Embryonic facial prominence (tissue), 1 donor: ENCODE measurements around the gene ZNF566.

Experiments used
- DNase-seq: peaks from one replicate; pipeline ENCODE4 v3.0.0-alpha.2; 2016; ENCODE audit errors: extremely low spot score

Gene ZNF566

GRCh38 chr19:36441339-36441738, 48.0 kb downstream of the ZNF566 start:
- DNase-seq: no peak

DNA sequence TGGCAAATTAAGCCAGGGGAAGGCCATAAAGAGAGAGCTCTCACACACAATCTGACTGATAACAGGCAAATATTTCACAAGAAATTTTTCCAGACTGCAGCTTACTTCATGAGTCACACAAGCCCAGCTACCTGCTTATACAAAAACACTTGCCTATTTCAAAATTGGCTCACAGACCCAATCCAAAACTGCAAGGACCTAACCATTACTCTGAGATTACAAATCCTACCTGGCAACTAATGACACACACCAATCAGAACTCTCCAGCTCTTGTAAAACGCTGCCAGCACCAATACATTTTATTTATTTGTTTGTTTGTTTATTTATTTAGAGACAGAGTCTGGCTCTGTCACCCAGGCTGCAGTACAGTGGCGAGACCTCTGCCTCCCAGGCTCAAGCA, 52.8 kb downstream of the ZNF566 start:
- DNase-seq: no peak

- DNase-seq: no peak
These were observed 65.4 kb downstream of the ZNF566 start for GRCh38 chr19:36423925-36424324.

GRCh38 chr19:36421749-36422481, 67.4 kb downstream of the ZNF566 start:
- no peak for DNase-seq

DNA sequence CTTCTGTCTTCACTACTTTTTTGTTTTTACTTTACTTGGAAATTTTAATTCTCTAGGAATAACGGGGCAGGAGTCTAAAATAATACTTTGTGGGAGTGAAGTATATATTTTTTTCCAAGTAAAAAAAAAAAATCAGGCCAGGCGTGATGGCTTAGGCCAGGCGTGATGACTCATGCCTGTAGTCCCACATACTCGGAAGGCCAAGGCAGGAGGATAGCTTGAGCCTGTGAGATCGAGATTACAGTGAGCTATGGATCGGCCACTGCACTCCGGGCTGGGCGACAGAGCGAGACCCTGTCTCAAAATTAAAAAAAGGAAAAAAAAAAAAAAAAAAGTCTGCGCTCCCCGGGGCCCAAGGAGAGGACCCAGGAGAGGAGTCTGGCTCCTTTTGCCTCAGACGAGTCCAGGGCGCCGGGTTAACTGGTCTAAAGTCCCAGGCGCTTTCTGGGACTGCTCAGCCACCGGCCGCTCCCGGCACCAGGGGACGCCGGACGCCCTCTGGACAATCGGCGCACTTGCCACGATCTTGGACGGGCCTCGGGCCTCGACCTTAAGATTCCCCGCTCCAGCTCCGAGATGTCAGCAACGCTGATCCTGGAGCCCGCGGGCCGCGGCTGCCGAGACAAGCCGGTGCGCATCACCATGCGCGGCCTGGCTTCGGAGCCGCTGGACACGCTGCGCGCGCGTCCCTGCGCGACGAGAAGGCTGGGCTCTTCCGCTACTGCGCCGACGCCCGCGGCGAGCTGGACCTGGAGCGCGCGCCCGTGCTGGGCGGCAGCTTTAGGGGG, 68.2 kb downstream of the ZNF566 start:
- no peak for DNase-seq

- DNase-seq: peak; percentile 62
These were observed 70.9 kb downstream of the ZNF566 start, which contains the start of gene ZFP82 for GRCh38 chr19:36418287-36419001. Gene ZFP82 (minus strand): TSS chr19:36418644. CDS start chr19:36409789, 8,855 bp downstream.

DNA sequence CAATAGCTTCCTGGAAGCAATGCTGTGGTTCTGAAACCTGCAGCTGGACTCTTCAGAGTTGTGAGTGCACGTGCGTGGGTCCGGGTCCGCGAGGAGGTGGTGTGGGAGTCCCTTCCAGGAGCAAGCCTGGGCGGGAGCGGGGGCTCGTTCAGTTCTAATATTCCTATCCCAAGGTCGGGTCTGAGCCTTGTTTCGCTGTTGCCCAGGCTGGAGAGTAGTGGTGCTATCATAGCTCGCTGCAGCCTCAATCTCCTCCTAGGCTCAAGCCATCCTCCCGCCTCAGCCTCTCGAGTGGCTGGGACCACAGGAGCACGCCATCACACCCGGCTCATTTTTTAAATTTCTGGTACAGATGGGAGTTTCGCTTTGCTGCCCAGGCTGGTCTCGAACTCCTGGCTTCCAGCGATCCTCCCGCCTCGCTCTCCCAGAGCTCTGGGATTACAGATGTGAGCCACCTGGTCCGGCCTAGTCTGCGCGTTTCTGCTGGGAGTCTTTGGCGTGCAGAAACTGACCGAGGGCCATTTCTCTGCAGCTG, 71.5 kb downstream of the ZNF566 start:
- DNase-seq: no peak

DNA sequence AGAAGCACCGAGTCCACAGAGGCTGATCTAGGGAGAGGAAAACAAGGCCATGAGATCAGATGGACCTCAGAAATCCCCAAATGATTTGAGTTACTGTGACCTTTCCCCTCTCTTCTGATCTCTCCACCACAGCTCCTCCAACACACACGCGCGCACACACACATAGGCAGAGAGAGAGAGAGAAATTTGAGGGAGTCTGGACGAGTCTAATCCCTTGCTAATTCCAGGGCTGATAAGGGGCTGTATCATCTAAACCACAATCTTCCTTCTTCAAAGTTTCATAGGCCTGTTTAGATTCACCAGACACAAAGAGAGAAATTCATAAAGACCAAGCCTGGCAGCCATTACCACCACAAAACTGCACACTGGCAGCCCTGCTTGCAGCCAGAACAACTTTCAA, 79.5 kb downstream of the ZNF566 start:
- no peak for DNase-seq

GRCh38 chr19:36408101-36408500, 81.3 kb downstream of the ZNF566 start:
- no peak for DNase-seq

DNA sequence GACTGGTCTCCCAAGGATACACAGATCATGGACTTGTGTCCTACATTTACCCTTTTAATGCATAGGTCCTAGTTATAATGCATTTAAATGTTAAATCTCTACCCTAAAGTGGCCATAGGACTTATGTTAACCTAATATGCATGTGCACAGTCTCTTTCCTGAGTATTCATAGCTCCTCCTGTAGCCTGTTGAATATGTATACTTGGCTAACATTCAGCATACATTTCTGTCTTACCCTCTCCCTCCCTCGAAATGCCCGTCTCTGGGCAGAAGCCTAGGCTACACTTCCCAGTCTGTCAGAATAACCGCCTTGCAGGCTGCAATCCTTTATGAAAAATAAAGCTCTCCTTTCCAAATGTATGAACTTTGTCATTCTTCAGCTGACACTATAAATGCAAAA, 84.9 kb downstream of the ZNF566 start:
- DNase-seq: no peak

GRCh38 chr19:36401475-36401874, 87.9 kb downstream of the ZNF566 start:
- no peak for DNase-seq

DNA sequence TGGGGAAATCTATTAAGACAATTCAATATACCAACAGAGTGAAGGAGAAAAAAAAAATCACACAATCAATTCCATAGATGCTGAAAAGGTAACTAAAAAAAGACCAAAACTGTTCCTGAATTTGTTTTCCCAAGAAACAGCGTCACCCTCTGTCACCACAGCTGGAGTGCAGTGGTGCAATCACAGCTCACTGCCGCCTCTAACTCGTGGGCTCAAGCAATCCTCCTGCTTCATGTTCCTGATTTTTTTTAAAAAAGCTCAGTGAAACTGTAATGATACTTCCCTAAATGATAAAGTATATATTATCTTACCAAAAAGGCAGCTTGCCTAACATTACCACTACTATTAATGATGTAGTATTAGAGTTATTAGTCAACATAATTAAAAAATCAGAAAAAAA, 90.8 kb downstream of the ZNF566 start:
- no peak for DNase-seq
